ENCODE data around the gene ZNF354B. TPM values are rescaled to one million over a fixed set of nuclear protein-coding genes. Genes with fewer than 3 reads are reported as not detected.
A peak's percentile ranks its signal among the peaks of the same experiment; 100 is the strongest.
"Not testable (repeated sequence)": the region's sequence is repeated elsewhere in the genome, so short reads cannot be mapped to it uniquely, and the experiment has no call there.

Gene ZNF354B
- total and polyA plus RNA-seq, 7 donors = 1.7 to 7.2 (median 5.5) TPM

DNA sequence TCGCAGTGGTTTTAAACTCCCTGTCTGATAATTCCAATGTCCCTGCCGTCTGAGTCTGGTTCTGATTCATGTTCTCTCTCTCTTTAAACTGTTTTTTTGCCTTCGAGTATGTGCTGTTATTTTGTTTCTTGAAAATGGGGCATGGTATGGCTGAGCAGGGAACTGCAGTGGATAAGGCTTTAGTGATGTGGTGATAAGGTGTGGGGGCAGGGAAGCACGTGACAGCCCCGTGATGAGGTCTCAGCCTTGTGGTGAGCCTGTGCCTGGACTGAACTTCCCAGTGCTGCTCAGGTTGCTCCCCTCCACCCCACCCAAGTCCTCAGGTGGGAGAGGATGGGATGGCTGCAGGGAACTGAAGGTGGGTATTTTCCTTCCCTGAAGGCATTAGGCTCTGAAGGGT is 5.5 kb upstream of the ZNF354B start:
- DNase-seq (no peak), ATAC-seq (no peak)
- no peaks in the 10 kb centered on the region for H3K9me3 ChIP-seq
- no peak for TF ChIP-seq CTCF (IDR thresholded peaks at IDR 0.05)
- no peak overlapping the region for H3K4me3 ChIP-seq
- 54 to 62% (median 58%) methylated on average over 5 of the region's 5 CpGs for WGBS, 3 donors
- no peaks in the 10 kb centered on the region for H3K36me3 ChIP-seq (ENCODE audit: insufficient read depth in 1 of 2, low read depth in 1 of 2)
- intact Hi-C loops (cut with DNase I) = no loop called here
- no peak overlapping the region for H3K27ac ChIP-seq
- H3K4me1 ChIP-seq = no peaks in the 10 kb centered on the region
- no peaks in the 10 kb centered on the region for H3K27me3 ChIP-seq (ENCODE audit: insufficient read depth in 3 of 3, low read length in 2 of 3)

- not testable (repeated sequence) for DNase-seq; H3K4me1 ChIP-seq; H3K9me3 ChIP-seq; H3K27me3 ChIP-seq (ENCODE audit: insufficient read depth in 3 of 3, low read length in 2 of 3)
- WGBS, 3 donors = 0 to 4% methylated on average over 4 to 13 of the region's 31 CpGs; no CpG with 5 or more reads in 1 of the 3 donors
- peak overlapping the region; percentile 91 for H3K27ac ChIP-seq
- ATAC-seq = peak in 2 of 4 donors; percentile 4 to 26
- H3K36me3 ChIP-seq (ENCODE audit: insufficient read depth in 1 of 2, low read depth in 1 of 2) = peaks cover 4 to 38% of the 10 kb centered on the region in 2 donors
- intact Hi-C loops (cut with DNase I) = loop anchor here in 1 of 2 donors (5.0 kb wide), 1 partner anchor 162 kb away; the partner anchor contains the start of gene ZNF879
- peak overlapping the region; percentile 96 for H3K4me3 ChIP-seq
Measured at GRCh38 chr5:178860615-178861014, 862 bp downstream of the ZNF354B start.

GRCh38 chr5:178861627-178862026 is 1.9 kb downstream of the ZNF354B start:
- Histone ChIP-seq H3K4me3 (no peak overlapping the region), H3K36me3 (ENCODE audit: insufficient read depth in 1 of 2, low read depth in 1 of 2) (peaks cover 7 to 48% of the 10 kb centered on the region in 2 donors), H3K9me3 (no peaks in the 10 kb centered on the region), H3K27me3 (ENCODE audit: insufficient read depth in 3 of 3, low read length in 2 of 3) (no peaks in the 10 kb centered on the region), H3K4me1 (peaks cover 6% of the 10 kb centered on the region), H3K27ac (no peak overlapping the region)
- no peak for TF ChIP-seq CTCF (IDR thresholded peaks at IDR 0.05)
- DNase-seq (no peak), ATAC-seq (no peak)
- WGBS, 3 donors = 94 to 97% (median 97%) methylated on average over 8 of the region's 8 CpGs
- intact Hi-C loops (cut with DNase I) = loop anchor here in 1 of 2 donors (5.0 kb wide), 1 partner anchor 161 kb away; the partner anchor contains the start of gene ZNF879

- H3K4me1 ChIP-seq = no peaks in the 10 kb centered on the region
- 75 to 90% (median 85%) methylated on average over 4 of the region's 4 CpGs for WGBS, 3 donors
- peaks cover 2% of the 10 kb centered on the region for H3K9me3 ChIP-seq
- DNase-seq (no peak), ATAC-seq (no peak)
- TF ChIP-seq CTCF (IDR thresholded peaks at IDR 0.05) = no peak
- H3K36me3 ChIP-seq (ENCODE audit: insufficient read depth in 1 of 2, low read depth in 1 of 2) = peaks cover 13 to 92% of the 10 kb centered on the region in 2 donors
- no peaks in the 10 kb centered on the region for H3K27me3 ChIP-seq (ENCODE audit: insufficient read depth in 3 of 3, low read length in 2 of 3)
- H3K4me3 ChIP-seq = no peak overlapping the region
- intact Hi-C loops (cut with DNase I) = no loop called here
- no peak overlapping the region for H3K27ac ChIP-seq
Measured at GRCh38 chr5:178866946-178867345, 7.2 kb downstream of the ZNF354B start.

DNA sequence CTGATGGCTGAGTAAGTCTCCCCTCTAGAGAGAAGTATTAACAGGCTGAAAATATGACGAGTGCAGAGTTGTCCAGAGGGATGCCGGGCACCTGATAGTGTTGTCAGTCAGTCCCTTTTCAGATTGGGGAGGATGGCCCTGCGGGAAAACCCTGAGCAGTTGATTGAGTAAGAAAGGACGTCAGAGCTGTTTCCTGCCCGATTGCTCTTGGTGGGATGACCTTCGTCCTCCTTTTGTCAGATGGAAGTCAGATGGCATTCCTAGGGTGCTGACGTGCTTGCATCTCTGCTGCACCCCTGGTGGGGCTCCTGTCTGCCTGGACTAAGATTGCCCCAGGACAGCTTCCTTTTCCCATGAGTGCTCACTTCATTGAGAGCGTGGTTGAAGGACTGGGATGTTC is 9.8 kb downstream of the ZNF354B start:
- Histone ChIP-seq H3K4me1 (no peaks in the 10 kb centered on the region), H3K36me3 (ENCODE audit: insufficient read depth in 1 of 2, low read depth in 1 of 2) (peaks cover 8 to 93% of the 10 kb centered on the region in 2 donors), H3K9me3 (peaks cover 27% of the 10 kb centered on the region), H3K27ac (no peak overlapping the region), H3K27me3 (ENCODE audit: insufficient read depth in 3 of 3, low read length in 2 of 3) (no peaks in the 10 kb centered on the region), H3K4me3 (no peak overlapping the region)
- WGBS, 3 donors = 82 to 87% (median 86%) methylated on average over 8 of the region's 8 CpGs
- intact Hi-C loops (cut with DNase I) = no loop called here
- DNase-seq (no peak), ATAC-seq (no peak)
- TF ChIP-seq CTCF (IDR thresholded peaks at IDR 0.05) = no peak
